SJSA1 (cell line): ENCODE results near the gene MAML2. TPM values are rescaled to one million over a fixed set of nuclear protein-coding genes. Genes with fewer than 3 reads are reported as not detected.
A peak's percentile ranks its signal among the peaks of the same experiment; 100 is the strongest.
"Not testable (repeated sequence)": the region's sequence is repeated elsewhere in the genome, so short reads cannot be mapped to it uniquely, and the experiment has no call there.

Source experiments
- DNase-seq, 2 experiments: peaks; one replicate each; pipeline ENCODE4 v3.0.0-alpha.2; 2015 to 2020; ENCODE audit warnings: low spot score in 2 of 2, low read depth in 1 of 2
- H3K27ac ChIP-seq: fragments of 250-450 bp; sonication (Bioruptor Pico); 2 replicates; pipeline ENCODE4 v1.5.1; 2020; ENCODE audit warnings: mild to moderate bottlenecking, moderate library complexity
- H3K27me3 ChIP-seq: fragments of 250-450 bp; sonication (Bioruptor Pico); replicated peaks from 2 replicates; pipeline ENCODE4 v1.5.1; 2020; ENCODE audit warnings: mild to moderate bottlenecking, moderate library complexity
- H3K36me3 ChIP-seq: fragments of 250-450 bp; sonication (Bioruptor Pico); 2 replicates; pipeline ENCODE4 v1.5.1; 2020; ENCODE audit warnings: mild to moderate bottlenecking
- H3K4me1 ChIP-seq: fragments of 250-450 bp; sonication (Bioruptor Pico); replicated peaks from 2 replicates; pipeline ENCODE4 v1.6.1; 2021; ENCODE audit warnings: mild to moderate bottlenecking
- H3K4me3 ChIP-seq: fragments of 250-450 bp; sonication (Bioruptor Pico); 2 replicates; pipeline ENCODE4 v1.5.1; 2020; ENCODE audit warnings: mild to moderate bottlenecking
- H3K9me3 ChIP-seq: fragments of 250-450 bp; sonication (Bioruptor Pico); replicated peaks from 2 replicates; pipeline ENCODE4 v1.5.1; 2020; ENCODE audit warnings: mild to moderate bottlenecking
- total RNA-seq: library from RNA; depleted of rRNA; stranded (reverse); fragments of >200 nt; shearing (Covaris generic); gene quantifications from 2 replicates; pipeline ENCODE4 v1.2.3, GENCODE V29; 2014

The MAML2 gene
- total RNA-seq, 1 experiment from 2014 or later = 8.7 TPM

GRCh38 chr11:96290031-96290430 lies 53.0 kb downstream of the MAML2 start:
- no peak overlapping the region for H3K4me3 ChIP-seq
- H3K36me3 ChIP-seq = no peaks in the 10 kb centered on the region
- no peak overlapping the region for H3K27ac ChIP-seq
- DNase-seq = no peak
- 0 out of 2 replicates have a peak, but pooled peaks cover 9% of the 10 kb centered on the region for H3K4me1 ChIP-seq
- H3K27me3 ChIP-seq = no peaks in the 10 kb centered on the region
- no peaks in the 10 kb centered on the region for H3K9me3 ChIP-seq

GRCh38 chr11:96288915-96289314 lies 54.1 kb downstream of the MAML2 start:
- Histone ChIP-seq H3K36me3 (no peaks in the 10 kb centered on the region), H3K9me3 (no peaks in the 10 kb centered on the region), H3K4me1 (0 out of 2 replicates have a peak, but pooled peaks cover 3% of the 10 kb centered on the region), H3K27me3 (no peaks in the 10 kb centered on the region), H3K27ac (no peak overlapping the region), H3K4me3 (no peak overlapping the region)
- DNase-seq = no peak

DNA sequence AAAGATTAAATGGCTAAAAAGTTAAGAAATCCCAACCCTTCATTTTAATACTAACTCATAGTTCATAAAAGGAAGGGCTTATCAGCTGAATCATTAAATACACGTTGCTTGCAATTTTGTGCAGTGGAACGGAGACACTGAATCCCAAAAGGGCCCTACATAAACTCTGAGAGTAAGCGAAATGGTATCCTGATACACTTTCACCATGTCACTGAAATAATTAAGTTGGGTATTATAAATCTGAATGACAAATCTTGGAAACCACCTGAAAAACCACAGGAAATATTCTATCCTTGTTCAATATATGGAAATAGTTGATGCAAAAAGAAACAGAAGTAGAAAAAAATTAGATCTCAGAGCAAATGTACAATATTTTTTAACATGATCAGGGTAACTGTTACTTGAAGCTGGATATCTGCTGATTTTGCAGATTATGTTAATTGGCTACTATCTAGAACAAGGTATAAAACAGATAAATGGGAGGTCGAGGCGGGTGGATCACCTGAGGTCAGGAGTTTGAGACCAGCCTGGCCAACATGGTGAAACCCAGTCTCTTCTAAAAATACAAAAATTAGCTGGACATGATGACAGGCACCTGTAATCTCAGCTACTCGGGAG lies 55.1 kb downstream of the MAML2 start:
- no peaks in the 10 kb centered on the region for H3K36me3 ChIP-seq
- H3K4me3 ChIP-seq = no peak overlapping the region
- H3K9me3 ChIP-seq = no peaks in the 10 kb centered on the region
- no peak for DNase-seq
- no peaks in the 10 kb centered on the region for H3K27me3 ChIP-seq
- H3K27ac ChIP-seq = no peak overlapping the region
- no peaks in the 10 kb centered on the region for H3K4me1 ChIP-seq

DNA sequence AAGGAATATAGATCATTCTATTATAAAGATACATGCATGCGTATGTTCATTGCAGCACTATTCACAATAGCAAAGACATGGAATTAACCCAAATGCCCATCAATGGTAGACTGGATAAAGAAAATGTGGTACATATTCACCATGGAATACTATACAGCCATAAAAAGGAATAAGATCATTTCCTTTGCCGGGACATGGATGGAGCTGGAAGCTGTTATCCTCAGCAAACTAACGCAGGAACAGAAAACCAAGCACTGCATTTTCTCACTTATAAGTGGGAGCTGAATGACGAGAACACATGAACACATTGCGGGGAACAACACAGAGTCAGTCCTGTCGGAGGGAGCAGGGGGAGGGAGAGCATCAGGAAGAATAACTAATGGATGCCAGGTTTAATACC lies 57.0 kb downstream of the MAML2 start:
- H3K27ac ChIP-seq, H3K9me3 ChIP-seq, H3K27me3 ChIP-seq, H3K4me3 ChIP-seq, H3K4me1 ChIP-seq, DNase-seq, H3K36me3 ChIP-seq: not testable (repeated sequence)

DNA sequence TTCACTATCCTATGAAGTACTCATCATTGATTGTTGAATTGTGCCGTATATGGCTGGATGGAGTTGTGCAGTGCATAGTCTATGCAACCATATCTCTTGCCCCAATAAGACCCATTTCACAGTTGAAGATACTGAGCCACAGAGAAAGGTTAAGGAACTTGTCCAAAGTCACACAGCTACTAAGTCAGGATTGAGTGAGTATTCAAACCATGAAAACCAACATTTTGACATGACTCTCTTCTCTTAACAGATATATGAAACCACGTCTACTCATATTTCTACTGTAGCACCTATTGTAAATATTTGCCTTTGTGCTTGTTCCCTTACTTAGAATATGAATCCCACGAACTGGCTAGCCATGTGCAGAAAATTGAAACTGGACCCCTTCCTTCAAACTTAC lies 58.1 kb downstream of the MAML2 start:
- Histone ChIP-seq H3K36me3 (no peaks in the 10 kb centered on the region), H3K9me3 (no peaks in the 10 kb centered on the region), H3K27me3 (no peaks in the 10 kb centered on the region), H3K27ac (no peak overlapping the region), H3K4me1 (peaks cover 3% of the 10 kb centered on the region), H3K4me3 (no peak overlapping the region)
- DNase-seq = no peak

DNA sequence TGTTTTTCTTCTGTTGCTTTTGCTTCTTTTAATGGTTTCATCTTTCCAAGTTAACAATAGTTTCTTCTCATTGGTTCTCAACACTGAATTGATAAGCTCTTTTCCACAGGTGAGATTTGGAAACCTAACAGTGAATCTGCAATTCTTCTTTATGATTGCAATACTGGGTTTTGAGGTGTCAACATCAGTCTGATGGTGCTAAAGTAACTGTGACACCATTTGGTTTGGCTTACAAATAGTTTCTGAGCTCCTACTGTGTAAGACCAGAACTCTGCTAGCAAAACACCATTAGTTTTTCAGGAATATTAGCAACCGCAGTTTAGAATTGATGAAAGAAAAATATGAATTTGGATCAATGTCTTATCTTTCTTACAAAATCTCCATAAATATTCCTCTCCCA lies 58.6 kb downstream of the MAML2 start:
- no peaks in the 10 kb centered on the region for H3K27me3 ChIP-seq
- H3K9me3 ChIP-seq = no peaks in the 10 kb centered on the region
- no peak overlapping the region for H3K27ac ChIP-seq
- H3K4me1 ChIP-seq = peaks cover 8% of the 10 kb centered on the region
- no peaks in the 10 kb centered on the region for H3K36me3 ChIP-seq
- H3K4me3 ChIP-seq = no peak overlapping the region
- no peak for DNase-seq

- no peak overlapping the region for H3K4me3 ChIP-seq
- H3K9me3 ChIP-seq = no peaks in the 10 kb centered on the region
- no peak for DNase-seq
- no peaks in the 10 kb centered on the region for H3K27me3 ChIP-seq
- H3K27ac ChIP-seq = no peak overlapping the region
- H3K36me3 ChIP-seq = no peaks in the 10 kb centered on the region
- peaks cover 23% of the 10 kb centered on the region for H3K4me1 ChIP-seq
These were observed 60.3 kb downstream of the MAML2 start for GRCh38 chr11:96282625-96283220.

DNA sequence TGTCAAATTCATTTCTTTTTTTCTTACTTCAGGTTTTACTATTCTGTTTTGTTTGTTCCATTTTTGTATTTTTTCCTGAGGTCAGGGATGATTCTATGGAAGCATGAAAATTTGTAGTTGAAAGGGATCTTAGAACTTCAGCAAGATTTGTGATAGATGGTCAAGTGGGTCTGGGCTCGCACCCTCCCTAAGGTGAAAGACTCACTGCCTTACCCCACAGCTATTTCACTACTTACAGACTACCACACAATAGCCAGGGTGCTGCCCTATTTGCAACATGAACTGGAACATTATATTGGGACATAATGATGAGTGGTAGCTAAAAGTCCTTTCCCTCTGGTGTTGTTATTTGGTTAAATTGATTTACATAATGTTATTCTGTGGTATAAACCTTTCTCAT lies 62.6 kb downstream of the MAML2 start:
- H3K27ac ChIP-seq = no peak overlapping the region
- H3K4me1 ChIP-seq = peaks cover 23% of the 10 kb centered on the region
- H3K27me3 ChIP-seq = no peaks in the 10 kb centered on the region
- H3K9me3 ChIP-seq = no peaks in the 10 kb centered on the region
- no peak overlapping the region for H3K4me3 ChIP-seq
- H3K36me3 ChIP-seq = no peaks in the 10 kb centered on the region
- DNase-seq = no peak

DNA sequence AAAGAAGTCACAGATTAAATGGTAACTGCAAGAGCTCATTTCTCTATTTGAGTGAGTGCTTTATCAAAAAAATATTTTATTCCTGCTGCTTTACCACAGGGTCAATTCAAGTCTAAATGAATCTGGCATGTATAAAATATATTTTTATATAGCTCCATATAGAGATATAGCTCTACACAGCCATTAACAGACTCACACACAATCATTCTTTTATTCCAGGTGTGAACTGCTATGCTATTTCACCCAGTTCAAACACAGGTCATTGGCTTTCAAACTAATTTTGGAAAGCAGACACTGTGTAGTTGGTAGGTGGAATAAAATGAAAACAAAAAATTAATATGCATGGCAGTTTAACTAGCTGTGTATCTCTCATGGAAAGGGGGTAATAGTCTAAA lies 63.1 kb downstream of the MAML2 start:
- Histone ChIP-seq H3K9me3 (no peaks in the 10 kb centered on the region), H3K27me3 (no peaks in the 10 kb centered on the region), H3K36me3 (no peaks in the 10 kb centered on the region), H3K27ac (peak overlapping the region; percentile 44; the same call in 1 of the 2 replicates), H3K4me1 (peaks cover 23% of the 10 kb centered on the region), H3K4me3 (no peak overlapping the region)
- no peak for DNase-seq

- H3K36me3 ChIP-seq = no peaks in the 10 kb centered on the region
- H3K27ac ChIP-seq = peak overlapping the region; percentile 44
- H3K4me3 ChIP-seq = no peak overlapping the region
- DNase-seq = peak in 1 of 2 experiments; percentile 30
- H3K4me1 ChIP-seq = peaks cover 23% of the 10 kb centered on the region
- no peaks in the 10 kb centered on the region for H3K27me3 ChIP-seq
- no peaks in the 10 kb centered on the region for H3K9me3 ChIP-seq
These were observed 63.7 kb downstream of the MAML2 start for GRCh38 chr11:96279018-96279895.

- H3K27ac ChIP-seq = 0 out of 2 replicates have a peak overlapping the region, but pooled peaks have one; percentile 22
- DNase-seq = peak in 1 of 2 experiments; percentile 33
These were observed 64.7 kb downstream of the MAML2 start for GRCh38 chr11:96278039-96278897.

DNA sequence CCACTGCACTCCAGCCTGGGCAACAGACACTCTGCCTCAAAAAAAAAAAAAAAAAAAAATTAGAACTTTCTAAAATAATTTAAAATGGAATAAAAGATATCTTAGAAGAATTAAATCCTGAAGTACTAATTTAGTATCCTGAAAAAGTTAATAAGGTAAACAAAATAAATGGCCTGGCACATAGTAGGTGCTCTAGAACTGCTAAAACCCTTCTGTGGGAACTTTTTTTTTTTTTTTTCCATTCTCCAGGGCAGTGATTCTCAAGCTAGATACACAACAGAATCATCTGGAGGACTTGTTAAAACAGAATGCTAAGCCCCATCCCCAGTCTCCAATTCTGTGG lies 65.3 kb downstream of the MAML2 start:
- Histone ChIP-seq H3K4me1 (peaks cover 23% of the 10 kb centered on the region), H3K9me3 (no peaks in the 10 kb centered on the region), H3K4me3 (no peak overlapping the region), H3K36me3 (no peaks in the 10 kb centered on the region), H3K27ac (no peak overlapping the region), H3K27me3 (no peaks in the 10 kb centered on the region)
- DNase-seq = no peak

More at GRCh38 chr11:96278039-96278897, 64.7 kb downstream of the MAML2 start:
- H3K27me3 ChIP-seq = no peaks in the 10 kb centered on the region
- H3K9me3 ChIP-seq = no peaks in the 10 kb centered on the region
- H3K36me3 ChIP-seq = no peaks in the 10 kb centered on the region
- no peak overlapping the region for H3K4me3 ChIP-seq
- peaks cover 23% of the 10 kb centered on the region for H3K4me1 ChIP-seq

DNA sequence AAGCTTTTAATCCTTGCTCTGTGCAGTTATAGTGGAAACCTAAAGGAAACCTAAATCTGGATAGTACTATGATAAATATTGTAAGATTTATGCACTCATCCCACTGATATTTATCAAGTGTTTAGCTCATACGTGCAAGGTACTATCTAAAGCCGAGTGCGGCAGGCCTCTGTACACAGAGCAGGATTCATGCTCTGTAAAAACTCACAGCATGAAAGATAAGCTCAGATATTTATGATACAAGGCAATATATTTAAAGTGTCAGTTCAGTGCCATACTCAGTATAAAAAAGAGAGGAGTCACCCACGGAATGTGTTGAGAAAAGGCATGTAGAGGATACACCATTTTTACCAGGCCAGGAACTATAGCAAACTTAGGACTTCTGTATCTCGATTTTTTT lies 66.2 kb downstream of the MAML2 start:
- H3K4me3 ChIP-seq = no peak overlapping the region
- H3K27ac ChIP-seq = no peak overlapping the region
- peaks cover 23% of the 10 kb centered on the region for H3K4me1 ChIP-seq
- no peaks in the 10 kb centered on the region for H3K9me3 ChIP-seq
- H3K27me3 ChIP-seq = no peaks in the 10 kb centered on the region
- no peak for DNase-seq
- no peaks in the 10 kb centered on the region for H3K36me3 ChIP-seq
